Cardiac septum (tissue), 1 donor: ENCODE results near the gene USF3. TPM values are rescaled to one million over a fixed set of nuclear protein-coding genes. Genes with fewer than 3 reads are reported as not detected.
"Not testable (repeated sequence)": the region's sequence is repeated elsewhere in the genome, so short reads cannot be mapped to it uniquely, and the experiment has no call there.

Experiments
- DNase-seq: peaks from one replicate; pipeline ENCODE4 v3.0.0-alpha.2; 2020; ENCODE audit warnings: low spot score
- intact Hi-C: fragments of 100-400 bp; cut with DNase I; formaldehyde crosslinking; loops from one replicate; pipeline ENCODE4 v1.14.0; 2022
- total RNA-seq: library from RNA; stranded (reverse); fragmentation: NEBNext Ultra II Directional; extraction: Animal tissue kit (Norgen Biotek cat#: 25700); gene quantifications from one replicate; pipeline ENCODE4 v1.2.1, GENCODE V29; 2021
- donor health status: DM: no; HTN: no; CAD: no.

Gene USF3
- total RNA-seq, 1 donor from 2014 or later: 16.3 TPM

GRCh38 chr3:113660458-113660857 is 36.0 kb downstream of the USF3 start:
- no peak for DNase-seq
- intact Hi-C loops: no loop called here

- intact Hi-C loops: no loop called here
- no peak for DNase-seq
These were observed 36.4 kb downstream of the USF3 start for GRCh38 chr3:113659996-113660395.

- intact Hi-C loops: no loop called here
These were observed 37.3 kb downstream of the USF3 start for GRCh38 chr3:113659101-113659541.

GRCh38 chr3:113658107-113658506 is 38.3 kb downstream of the USF3 start:
- DNase-seq: no peak
- intact Hi-C loops: no loop called here

More at GRCh38 chr3:113659101-113659541, 37.3 kb downstream of the USF3 start:
- DNase-seq: no peak

GRCh38 chr3:113654851-113655250 is 41.6 kb downstream of the USF3 start:
- intact Hi-C loops: no loop called here
- no peak for DNase-seq

- intact Hi-C loops: no loop called here
These were observed 42.1 kb downstream of the USF3 start for GRCh38 chr3:113654310-113654709.

GRCh38 chr3:113649174-113649845 is 47.1 kb downstream of the USF3 start:
- intact Hi-C loops: no loop called here
- DNase-seq: no peak

More at GRCh38 chr3:113654310-113654709, 42.1 kb downstream of the USF3 start:
- no peak for DNase-seq

- intact Hi-C loops: no loop called here
- DNase-seq: no peak
These were observed 47.9 kb downstream of the USF3 start for GRCh38 chr3:113648524-113648923.

- intact Hi-C loops: no loop called here
- DNase-seq: no peak
These were observed 52.9 kb downstream of the USF3 start for GRCh38 chr3:113643583-113643982.

- intact Hi-C loops: no loop called here
- no peak for DNase-seq
These were observed 57.5 kb downstream of the USF3 start for GRCh38 chr3:113638910-113639309.

- DNase-seq: no peak
- intact Hi-C loops: no loop called here
These were observed 58.7 kb downstream of the USF3 start for GRCh38 chr3:113637756-113638155.

GRCh38 chr3:113636034-113636433 is 60.4 kb downstream of the USF3 start:
- DNase-seq, intact Hi-C loops: not testable (repeated sequence)

GRCh38 chr3:113634782-113635474 is 61.5 kb downstream of the USF3 start:
- intact Hi-C loops: no loop called here
- no peak for DNase-seq

- DNase-seq: no peak
- intact Hi-C loops: no loop called here
These were observed 64.9 kb downstream of the USF3 start for GRCh38 chr3:113631573-113631972.

- no peak for DNase-seq
- intact Hi-C loops: no loop called here
These were observed 65.4 kb downstream of the USF3 start for GRCh38 chr3:113630956-113631542.

- DNase-seq: no peak
- intact Hi-C loops: loop anchor here (10.0 kb wide), 1 partner anchor 575 kb away; no protein-coding TSS in a partner anchor
These were observed 66.6 kb downstream of the USF3 start for GRCh38 chr3:113629584-113630421.

- intact Hi-C loops: loop anchor here (10.0 kb wide), 1 partner anchor 574 kb away; no protein-coding TSS in a partner anchor
- DNase-seq: no peak
These were observed 67.7 kb downstream of the USF3 start for GRCh38 chr3:113628788-113629187.

- intact Hi-C loops: loop anchor here (10.0 kb wide), 1 partner anchor 574 kb away; no protein-coding TSS in a partner anchor
- no peak for DNase-seq
These were observed 68.1 kb downstream of the USF3 start for GRCh38 chr3:113628316-113628715.

- intact Hi-C loops: loop anchor here (2.0 to 10.0 kb wide), 2 partner anchors 132 to 572 kb away; no protein-coding TSS in a partner anchor
- no peak for DNase-seq
These were observed 69.7 kb downstream of the USF3 start for GRCh38 chr3:113626503-113627371.
